Measurements from ENCODE around the gene TACR2. TPM values are rescaled to one million over a fixed set of nuclear protein-coding genes. Genes with fewer than 3 reads are reported as not detected.

TACR2 gene
- total RNA-seq, 2 experiments from 2014 or later, result not detected

DNA sequence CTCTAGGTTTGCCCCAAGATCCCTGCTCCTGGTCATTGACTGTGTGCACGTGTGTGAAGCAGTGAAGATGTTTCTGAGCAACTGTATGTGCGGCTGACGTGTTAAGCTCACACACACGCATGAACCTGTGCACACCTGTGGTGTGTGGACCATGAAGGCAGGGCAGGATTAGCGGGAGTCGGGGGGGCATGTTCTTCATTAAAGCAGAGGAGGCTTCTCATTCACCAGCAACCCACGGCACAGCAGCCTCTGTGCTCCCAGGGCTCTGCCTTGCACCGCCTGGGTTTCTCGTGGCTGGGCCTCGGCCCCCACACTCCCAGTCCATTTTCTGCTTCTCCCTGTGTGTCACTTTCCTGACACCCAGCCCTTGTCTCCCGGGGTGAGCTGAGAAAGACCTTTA lies 824 bp upstream of the TACR2 start:
- Histone ChIP-seq H3K27me3 (ENCODE audit: control insufficient read depth in 1 of 2, insufficient read depth in 2 of 2, low read length in 2 of 2) (no peaks in the 10 kb centered on the region), H3K9me3 (ENCODE audit: control insufficient read depth in 1 of 2, insufficient read depth in 1 of 2, low read length in 2 of 2) (peaks cover 0 to 4% of the 10 kb centered on the region in 2 experiments), H3K4me3 (ENCODE audit: low read length) (no peak overlapping the region), H3K36me3 (ENCODE audit: insufficient read depth, low read length) (no peaks in the 10 kb centered on the region), H3K27ac (ENCODE audit: low read depth in 1 of 2, low read length in 2 of 2) (no peak overlapping the region), H3K4me1 (ENCODE audit: insufficient read depth, low read length) (peaks cover 18% of the 10 kb centered on the region)
- TF ChIP-seq CTCF (IDR thresholded peaks at IDR 0.05), result no peak
- intact Hi-C loops (cut with DNase I, micrococcal nuclease), result no loop called here
- no peak for ATAC-seq (ENCODE audit: poor library complexity)
- H3K27me3 Mint-ChIP-seq, result no peaks in the 10 kb centered on the region
- no peak for DNase-seq
- no peaks in the 10 kb centered on the region for H3K36me3 Mint-ChIP-seq (ENCODE audit: low read depth)
- no peak overlapping the region for H3K4me3 Mint-ChIP-seq
- ChIA-PET POLR2A (interaction anchor here (0.6 kb wide), 1 partner anchor 35 kb away, joined by 3 read pairs; no protein-coding TSS in a partner anchor), CTCF (interaction anchor here (1.0 kb wide), 1 partner anchor 32 kb away, joined by 3 read pairs; no protein-coding TSS in a partner anchor)
- H3K27ac Mint-ChIP-seq, result no peak overlapping the region
- H3K9me3 Mint-ChIP-seq, result no peaks in the 10 kb centered on the region
- peaks cover 8% of the 10 kb centered on the region for H3K4me1 Mint-ChIP-seq (ENCODE audit: low read depth)

DNA sequence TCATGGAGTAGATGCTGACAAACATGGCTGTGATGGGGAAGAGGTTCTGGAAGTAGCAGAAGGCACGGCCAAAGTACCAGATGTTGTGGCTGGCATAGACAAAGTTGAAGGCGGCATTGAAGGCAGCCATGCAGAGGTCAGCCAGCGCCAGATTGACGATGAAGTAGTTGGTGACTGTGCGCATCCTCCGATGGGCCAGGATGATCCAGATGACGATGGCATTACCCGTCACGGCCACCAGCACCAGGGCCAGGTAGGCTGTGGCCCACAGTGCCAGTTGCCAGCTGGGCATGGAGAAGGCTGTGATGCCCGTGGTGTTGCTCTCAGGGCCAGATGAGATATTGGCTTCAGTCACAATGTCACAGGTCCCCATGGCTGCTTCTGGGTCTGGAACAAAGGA lies 767 bp downstream of the TACR2 start:
- Histone ChIP-seq H3K36me3 (ENCODE audit: insufficient read depth, low read length) (no peaks in the 10 kb centered on the region), H3K4me1 (ENCODE audit: insufficient read depth, low read length) (peaks cover 5% of the 10 kb centered on the region), H3K9me3 (ENCODE audit: control insufficient read depth in 1 of 2, insufficient read depth in 1 of 2, low read length in 2 of 2) (peaks cover 0 to 4% of the 10 kb centered on the region in 2 experiments), H3K27me3 (ENCODE audit: control insufficient read depth in 1 of 2, insufficient read depth in 2 of 2, low read length in 2 of 2) (no peaks in the 10 kb centered on the region), H3K4me3 (ENCODE audit: low read length) (no peak overlapping the region), H3K27ac (ENCODE audit: low read depth in 1 of 2, low read length in 2 of 2) (no peak overlapping the region)
- H3K4me1 Mint-ChIP-seq (ENCODE audit: low read depth), result no peaks in the 10 kb centered on the region
- intact Hi-C loops (cut with DNase I, micrococcal nuclease), result no loop called here
- H3K36me3 Mint-ChIP-seq (ENCODE audit: low read depth), result no peaks in the 10 kb centered on the region
- no peak for ATAC-seq (ENCODE audit: poor library complexity)
- no peak for DNase-seq
- POLR2A ChIA-PET, result no interaction called here
- TF ChIP-seq CTCF (IDR thresholded peaks at IDR 0.05), result no peak
- no peak overlapping the region for H3K27ac Mint-ChIP-seq
- CTCF ChIA-PET, result interaction anchor here (1.0 kb wide), 1 partner anchor 91 kb away, joined by 3 read pairs; no protein-coding TSS in a partner anchor
- no peaks in the 10 kb centered on the region for H3K27me3 Mint-ChIP-seq
- no peaks in the 10 kb centered on the region for H3K9me3 Mint-ChIP-seq
- no peak overlapping the region for H3K4me3 Mint-ChIP-seq

DNA sequence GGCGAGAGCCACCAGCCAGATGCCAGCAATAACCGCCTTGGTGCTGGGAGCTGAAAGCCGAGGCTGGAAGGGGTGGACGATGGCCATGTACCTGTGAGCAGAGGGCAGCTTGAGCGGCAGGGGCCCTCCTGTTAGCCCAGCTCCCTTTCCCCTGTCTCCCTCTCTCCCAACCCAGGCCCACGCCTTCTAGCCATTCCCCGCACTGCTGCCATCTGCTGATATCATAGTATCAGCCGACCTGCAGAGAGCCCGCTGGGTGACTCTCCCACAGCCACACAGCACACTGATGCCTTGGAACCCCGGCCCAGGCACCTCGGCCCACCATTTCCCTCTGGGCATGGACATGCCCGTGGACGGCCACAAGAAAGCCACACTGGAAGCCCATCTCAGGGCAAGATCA lies 1.7 kb downstream of the TACR2 start:
- no peaks in the 10 kb centered on the region for H3K9me3 Mint-ChIP-seq
- Histone ChIP-seq H3K27ac (ENCODE audit: low read depth in 1 of 2, low read length in 2 of 2) (no peak overlapping the region), H3K4me3 (ENCODE audit: low read length) (no peak overlapping the region), H3K36me3 (ENCODE audit: insufficient read depth, low read length) (no peaks in the 10 kb centered on the region), H3K4me1 (ENCODE audit: insufficient read depth, low read length) (peaks cover 6% of the 10 kb centered on the region), H3K9me3 (ENCODE audit: control insufficient read depth in 1 of 2, insufficient read depth in 1 of 2, low read length in 2 of 2) (peaks cover 0 to 4% of the 10 kb centered on the region in 2 experiments), H3K27me3 (ENCODE audit: control insufficient read depth in 1 of 2, insufficient read depth in 2 of 2, low read length in 2 of 2) (no peaks in the 10 kb centered on the region)
- TF ChIP-seq CTCF (IDR thresholded peaks at IDR 0.05), result no peak
- no peak for ATAC-seq (ENCODE audit: poor library complexity)
- H3K27ac Mint-ChIP-seq, result no peak overlapping the region
- CTCF ChIA-PET, result interaction anchor here (1.0 kb wide), 1 partner anchor 92 kb away, joined by 3 read pairs; no protein-coding TSS in a partner anchor
- H3K4me1 Mint-ChIP-seq (ENCODE audit: low read depth), result peaks cover 5% of the 10 kb centered on the region
- H3K4me3 Mint-ChIP-seq, result no peak overlapping the region
- no peaks in the 10 kb centered on the region for H3K36me3 Mint-ChIP-seq (ENCODE audit: low read depth)
- POLR2A ChIA-PET, result no interaction called here
- H3K27me3 Mint-ChIP-seq, result no peaks in the 10 kb centered on the region
- intact Hi-C loops (cut with DNase I, micrococcal nuclease), result no loop called here
- no peak for DNase-seq
